SJCRH30 (cell line): ENCODE results near the gene GPR183. TPM values are rescaled to one million over a fixed set of nuclear protein-coding genes. Genes with fewer than 3 reads are reported as not detected.

ENCODE experiments used
- DNase-seq, 2 experiments: peaks; one replicate each; pipeline ENCODE4 v3.0.0-alpha.2; 2015 to 2020
- H3K27ac ChIP-seq: fragments of 250-450 bp; sonication (Bioruptor Pico); 2 replicates; pipeline ENCODE4 v1.5.1; 2020; ENCODE audit warnings: mild to moderate bottlenecking, moderate library complexity
- H3K27me3 ChIP-seq: fragments of 250-450 bp; sonication (Bioruptor Pico); 2 replicates; pipeline ENCODE4 v1.5.1; 2020; ENCODE audit warnings: mild to moderate bottlenecking, moderate library complexity
- H3K36me3 ChIP-seq: fragments of 250-450 bp; sonication (Bioruptor Pico); 2 replicates; pipeline ENCODE4 v1.5.1; 2020; ENCODE audit warnings: mild to moderate bottlenecking, moderate library complexity
- H3K4me1 ChIP-seq: fragments of 250-450 bp; sonication (Bioruptor Pico); 2 replicates; pipeline ENCODE4 v1.5.1; 2020; ENCODE audit warnings: mild to moderate bottlenecking, moderate library complexity
- H3K4me3 ChIP-seq: fragments of 250-450 bp; sonication (Bioruptor Pico); 2 replicates; pipeline ENCODE4 v1.5.1; 2020; ENCODE audit warnings: mild to moderate bottlenecking, moderate library complexity
- H3K9me3 ChIP-seq: fragments of 250-450 bp; sonication (Bioruptor Pico); replicated peaks from 2 replicates; pipeline ENCODE4 v1.5.1; 2020; ENCODE audit warnings: mild to moderate bottlenecking, moderate library complexity
- total RNA-seq: library from RNA; depleted of rRNA; stranded (reverse); fragments of >200 nt; shearing (Covaris generic); gene quantifications from 2 replicates; pipeline ENCODE4 v1.2.3, GENCODE V29; 2014

The GPR183 gene
- total RNA-seq, 1 experiment from 2014 or later, result not detected

DNA sequence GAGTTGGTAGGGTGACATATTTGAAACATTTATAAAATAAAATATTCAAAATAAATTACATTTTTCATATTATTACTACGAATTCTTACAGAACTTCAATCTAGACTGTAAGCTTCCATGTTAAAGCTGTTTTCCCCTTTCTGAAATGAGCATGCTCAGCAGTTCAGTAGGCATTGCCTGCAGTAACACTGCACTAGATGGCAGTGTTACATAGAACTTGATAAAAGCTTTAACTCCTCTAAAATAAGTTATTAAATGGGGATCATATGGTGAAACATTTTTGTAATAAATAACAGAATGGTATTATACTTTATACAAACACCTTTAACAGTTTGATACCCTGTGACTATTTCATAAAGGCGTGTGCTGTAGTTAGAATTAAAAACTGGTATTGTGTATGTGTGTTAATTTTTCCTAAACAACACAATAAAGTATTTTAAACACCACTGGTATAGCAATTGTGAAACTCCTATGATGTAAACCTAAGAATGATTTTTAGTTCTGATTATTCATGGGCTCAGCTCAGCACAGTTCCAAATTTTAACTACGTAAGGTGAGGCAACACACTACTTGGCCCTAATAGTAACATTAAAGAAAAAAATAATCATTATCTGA lies 37.5 kb downstream of the GPR183 start:
- DNase-seq, result peak in 1 of 2 experiments; percentile 30
- Histone ChIP-seq H3K9me3 (peaks cover 7% of the 10 kb centered on the region), H3K36me3 (no peaks in the 10 kb centered on the region; the same call in 1 of the 2 replicates), H3K4me1 (no peaks in the 10 kb centered on the region), H3K4me3 (no peak overlapping the region), H3K27me3 (no peaks in the 10 kb centered on the region), H3K27ac (no peak overlapping the region)

DNA sequence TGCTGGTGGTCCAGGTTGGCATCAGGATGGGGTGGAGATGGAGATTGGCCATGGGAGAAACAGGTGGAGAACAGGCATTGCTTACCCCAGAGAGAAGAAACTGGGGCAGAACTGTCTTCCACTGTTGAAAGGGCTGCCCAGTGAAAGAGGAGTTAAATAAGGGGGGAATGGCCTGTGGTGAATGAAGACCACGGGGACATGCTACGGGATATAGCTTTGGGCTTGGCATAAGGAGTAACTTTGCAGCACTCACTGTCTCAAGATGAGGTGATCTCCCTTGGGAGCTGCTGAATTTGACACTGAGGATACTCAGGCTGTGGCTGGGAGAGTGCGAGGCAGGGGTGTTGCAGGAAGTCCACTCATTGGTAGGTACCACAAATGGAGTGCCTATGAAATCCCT lies 38.4 kb downstream of the GPR183 start:
- Histone ChIP-seq H3K27me3 (no peaks in the 10 kb centered on the region), H3K4me3 (no peak overlapping the region), H3K9me3 (peaks cover 7% of the 10 kb centered on the region), H3K27ac (no peak overlapping the region), H3K36me3 (no peaks in the 10 kb centered on the region; the same call in 1 of the 2 replicates), H3K4me1 (no peaks in the 10 kb centered on the region)
- no peak for DNase-seq

DNA sequence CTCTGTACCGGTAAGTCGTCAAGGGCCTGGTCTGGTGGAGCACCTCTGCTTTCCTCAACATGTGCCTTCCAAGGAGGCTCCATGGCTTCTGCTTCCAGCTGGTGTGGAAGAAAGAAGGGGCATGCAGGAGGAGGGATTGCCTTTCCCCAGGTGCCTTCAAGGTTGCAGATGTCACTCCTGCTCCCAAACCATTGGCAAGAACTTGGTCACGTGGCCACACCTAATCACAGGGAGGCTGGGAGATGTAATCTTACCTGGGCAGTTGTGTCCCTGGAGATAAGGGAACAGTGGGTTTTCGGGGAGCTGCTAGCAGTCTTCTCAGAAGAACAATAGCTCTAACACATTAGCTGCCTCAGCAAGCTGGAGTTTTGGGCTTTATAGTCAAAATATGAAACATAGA lies 39.3 kb downstream of the GPR183 start:
- no peak for DNase-seq
- no peak overlapping the region for H3K4me3 ChIP-seq

DNA sequence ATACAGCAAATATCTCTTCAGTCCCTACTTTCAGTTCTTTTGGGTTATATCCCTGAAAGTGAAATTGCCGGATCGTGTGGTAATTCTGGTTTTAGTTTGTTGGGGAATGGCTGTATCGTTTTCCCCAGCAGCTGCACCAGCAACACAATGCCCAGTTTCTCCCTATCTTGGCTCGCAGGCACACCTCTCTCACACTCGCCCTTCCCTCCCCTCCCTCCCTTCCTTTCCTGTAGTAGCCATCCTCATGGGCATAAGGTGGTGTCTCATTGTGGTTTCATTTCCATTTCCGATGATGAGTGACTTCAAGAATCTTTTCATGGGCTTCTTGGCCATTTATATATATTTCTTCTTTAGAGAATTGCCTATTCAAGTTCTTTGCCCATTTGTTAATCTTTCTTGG lies 40.4 kb downstream of the GPR183 start:
- no peak for DNase-seq

More for the DNA sequence above, 39.3 kb downstream of the GPR183 start:
- Histone ChIP-seq H3K27ac (no peak overlapping the region), H3K27me3 (no peaks in the 10 kb centered on the region), H3K9me3 (peaks cover 7% of the 10 kb centered on the region), H3K36me3 (peaks cover 3% of the 10 kb centered on the region; the same call in 1 of the 2 replicates), H3K4me1 (no peaks in the 10 kb centered on the region)

DNA sequence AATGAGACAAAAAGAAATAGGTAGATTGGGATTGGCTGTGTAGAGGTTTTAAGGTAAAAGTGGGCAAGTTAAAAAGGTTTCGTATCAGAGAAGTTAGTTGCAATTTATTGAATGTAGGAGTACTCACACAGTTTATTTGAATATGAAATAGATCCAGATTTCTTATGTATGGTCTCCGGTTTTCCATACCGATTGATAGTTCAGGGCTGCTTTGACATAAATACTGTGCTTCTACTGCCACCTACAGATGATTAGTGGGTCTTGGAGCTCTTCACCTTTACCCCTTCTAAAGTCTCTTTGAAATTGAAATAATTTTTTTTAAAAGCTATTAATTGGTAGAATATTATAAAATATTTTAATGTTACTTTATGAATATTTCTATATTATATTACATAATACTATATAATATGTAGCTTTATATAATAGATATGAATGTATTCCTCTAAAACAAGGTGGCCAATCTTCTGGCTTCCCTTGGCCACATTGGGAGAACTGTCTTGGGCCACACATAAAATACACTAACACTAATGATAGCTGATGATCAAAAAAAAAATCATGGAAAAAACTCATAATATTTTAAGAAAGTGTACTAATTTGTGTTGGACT lies 41.3 kb downstream of the GPR183 start:
- peak in 1 of 2 experiments; percentile 52 for DNase-seq
- no peaks in the 10 kb centered on the region for H3K4me1 ChIP-seq
- H3K36me3 ChIP-seq, result peaks cover 5% of the 10 kb centered on the region; the same call in 1 of the 2 replicates
- H3K4me3 ChIP-seq, result no peak overlapping the region
- H3K27me3 ChIP-seq, result no peaks in the 10 kb centered on the region
- H3K9me3 ChIP-seq, result no peaks in the 10 kb centered on the region
- H3K27ac ChIP-seq, result no peak overlapping the region

More for the DNA sequence above, 40.4 kb downstream of the GPR183 start:
- H3K27ac ChIP-seq, result no peak overlapping the region
- H3K36me3 ChIP-seq, result peaks cover 4% of the 10 kb centered on the region; the same call in 1 of the 2 replicates
- no peaks in the 10 kb centered on the region for H3K27me3 ChIP-seq
- no peaks in the 10 kb centered on the region for H3K4me1 ChIP-seq
- H3K4me3 ChIP-seq, result no peak overlapping the region
- no peaks in the 10 kb centered on the region; the same call in 1 of the 2 replicates for H3K9me3 ChIP-seq

DNA sequence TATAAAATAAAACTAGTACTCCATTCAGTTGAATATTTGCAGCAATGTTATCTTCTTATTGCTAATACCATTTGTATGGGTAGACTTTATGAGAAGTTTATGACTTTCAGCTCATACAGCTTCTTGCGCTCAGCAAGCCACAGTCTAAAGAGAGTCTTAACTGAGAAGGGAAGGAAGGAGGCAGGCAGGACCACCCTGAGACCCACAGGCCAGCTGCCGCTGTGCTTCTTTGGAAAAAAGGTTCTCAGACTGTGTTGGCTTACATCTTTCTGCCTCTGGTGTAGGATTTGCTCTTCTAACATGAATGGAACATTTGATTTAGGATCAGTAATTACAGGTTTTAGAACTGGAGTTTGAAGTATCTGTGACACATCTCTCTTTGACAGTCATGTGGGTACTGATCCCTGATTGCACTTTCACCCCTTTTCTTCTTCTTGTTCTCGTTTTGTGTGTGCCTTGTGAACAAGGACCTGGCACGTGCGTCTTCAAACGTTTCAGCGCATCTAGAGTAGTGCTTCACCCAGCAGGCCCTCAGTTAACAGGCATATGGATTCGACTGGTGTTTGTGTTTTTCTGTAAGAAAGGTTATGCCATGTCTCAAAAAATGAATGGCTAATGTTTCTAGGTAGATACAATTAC lies 41.9 kb downstream of the GPR183 start:
- Histone ChIP-seq H3K4me1 (no peaks in the 10 kb centered on the region), H3K36me3 (peaks cover 8% of the 10 kb centered on the region), H3K9me3 (no peaks in the 10 kb centered on the region), H3K27me3 (no peaks in the 10 kb centered on the region), H3K4me3 (no peak overlapping the region), H3K27ac (no peak overlapping the region)
- DNase-seq, result no peak

DNA sequence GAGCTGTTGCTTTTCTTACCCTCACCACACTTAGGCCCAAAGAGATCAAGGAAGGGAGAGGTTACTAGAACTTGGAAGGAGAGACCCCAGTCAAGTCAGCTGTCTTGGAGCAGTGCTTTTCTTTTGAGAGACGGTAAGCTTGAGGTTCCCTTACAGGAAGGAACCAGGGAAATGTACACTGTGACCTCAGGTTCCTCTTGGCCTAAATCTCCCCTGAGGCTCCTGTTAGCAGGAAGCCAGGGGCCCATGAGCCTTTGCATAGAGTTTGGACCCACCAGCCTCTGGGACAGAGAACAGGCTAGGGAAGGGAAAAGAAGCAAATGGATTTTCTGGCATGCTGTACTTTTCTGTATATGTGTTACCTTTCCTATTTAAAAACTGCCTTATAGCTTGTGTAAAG lies 43.1 kb downstream of the GPR183 start:
- peaks cover 8% of the 10 kb centered on the region for H3K36me3 ChIP-seq
- H3K27me3 ChIP-seq, result no peaks in the 10 kb centered on the region
- no peak overlapping the region for H3K27ac ChIP-seq
- DNase-seq, result no peak
- no peak overlapping the region for H3K4me3 ChIP-seq
- no peaks in the 10 kb centered on the region for H3K4me1 ChIP-seq
- no peaks in the 10 kb centered on the region for H3K9me3 ChIP-seq

DNA sequence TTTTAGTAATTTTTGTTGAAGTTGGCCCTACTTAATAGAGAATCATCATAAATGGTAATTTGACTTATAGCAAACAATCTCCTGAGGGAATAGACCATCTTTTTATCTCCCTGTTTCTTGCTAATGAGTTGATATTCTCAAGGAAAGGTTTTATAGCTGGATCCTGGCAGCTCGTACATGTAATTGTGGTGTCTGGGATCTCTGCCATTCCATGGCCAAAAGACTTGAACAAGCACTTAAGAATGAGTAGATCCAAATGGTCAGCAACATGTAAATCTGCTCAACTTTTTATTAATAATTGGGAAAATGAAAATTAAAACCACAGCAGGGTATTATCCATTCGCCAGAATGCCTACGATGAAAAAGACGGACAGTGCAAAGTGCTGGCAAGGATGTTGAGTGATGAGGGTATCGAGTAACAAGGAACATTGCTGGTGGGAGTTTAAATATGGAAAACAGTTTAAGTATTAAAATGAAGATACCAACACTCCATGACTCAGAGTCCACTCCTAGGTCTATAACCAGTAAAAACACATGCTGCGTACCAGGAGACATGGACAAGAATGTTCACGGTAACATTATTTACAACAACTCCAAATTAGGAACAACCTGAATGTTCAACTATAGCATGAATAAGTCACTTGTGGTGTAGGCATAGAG lies 43.9 kb downstream of the GPR183 start:
- H3K9me3 ChIP-seq, result no peaks in the 10 kb centered on the region
- peaks cover 8% of the 10 kb centered on the region for H3K36me3 ChIP-seq
- no peak for DNase-seq
- H3K27me3 ChIP-seq, result no peaks in the 10 kb centered on the region
- H3K4me1 ChIP-seq, result no peaks in the 10 kb centered on the region
- H3K4me3 ChIP-seq, result no peak overlapping the region
- H3K27ac ChIP-seq, result no peak overlapping the region

DNA sequence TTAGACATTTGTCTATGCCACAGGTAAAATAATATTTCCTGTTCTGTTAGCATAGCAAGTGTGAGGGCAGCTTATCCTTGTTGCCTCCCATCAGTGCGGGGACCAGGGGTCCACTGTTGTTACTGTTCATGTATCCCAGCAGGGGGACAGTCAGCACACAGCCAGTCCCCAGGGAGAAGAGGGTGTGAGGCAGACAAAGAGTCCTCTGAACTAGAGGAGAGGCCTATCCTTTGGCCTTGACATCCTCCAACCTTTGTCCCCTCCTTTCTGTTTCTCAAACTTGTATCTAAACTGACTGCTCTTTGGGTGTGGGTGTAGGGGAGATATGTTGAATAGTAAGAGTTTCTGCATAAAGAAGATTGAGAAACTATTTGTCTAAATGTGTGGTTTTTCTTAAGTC lies 46.1 kb downstream of the GPR183 start:
- no peaks in the 10 kb centered on the region for H3K4me1 ChIP-seq
- no peaks in the 10 kb centered on the region for H3K9me3 ChIP-seq
- no peak overlapping the region for H3K27ac ChIP-seq
- H3K4me3 ChIP-seq, result no peak overlapping the region
- no peaks in the 10 kb centered on the region for H3K27me3 ChIP-seq
- DNase-seq, result no peak
- peaks cover 10% of the 10 kb centered on the region for H3K36me3 ChIP-seq

DNA sequence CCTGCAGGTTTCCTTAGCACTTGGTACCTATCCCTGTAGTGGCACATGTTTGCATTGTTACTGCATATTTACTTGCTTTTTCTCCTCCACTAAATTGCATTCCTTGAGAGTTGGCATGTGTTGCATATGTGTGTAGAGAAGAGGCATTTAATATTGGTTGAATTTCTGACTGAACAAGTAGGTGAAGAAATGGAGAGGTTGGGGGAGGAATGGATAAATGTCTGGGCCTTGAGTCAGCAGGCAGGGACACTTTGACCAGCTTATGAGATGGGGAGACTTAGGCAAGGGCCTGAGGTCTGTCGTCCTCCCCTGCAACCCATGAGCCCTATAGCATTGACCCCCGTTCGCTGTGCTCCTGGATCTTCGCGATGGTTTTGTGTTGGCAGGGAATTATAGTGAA lies 47.0 kb downstream of the GPR183 start:
- no peaks in the 10 kb centered on the region for H3K27me3 ChIP-seq
- H3K4me3 ChIP-seq, result no peak overlapping the region
- no peaks in the 10 kb centered on the region for H3K9me3 ChIP-seq
- no peaks in the 10 kb centered on the region for H3K4me1 ChIP-seq
- H3K27ac ChIP-seq, result no peak overlapping the region
- peaks cover 15% of the 10 kb centered on the region for H3K36me3 ChIP-seq
- DNase-seq, result no peak

DNA sequence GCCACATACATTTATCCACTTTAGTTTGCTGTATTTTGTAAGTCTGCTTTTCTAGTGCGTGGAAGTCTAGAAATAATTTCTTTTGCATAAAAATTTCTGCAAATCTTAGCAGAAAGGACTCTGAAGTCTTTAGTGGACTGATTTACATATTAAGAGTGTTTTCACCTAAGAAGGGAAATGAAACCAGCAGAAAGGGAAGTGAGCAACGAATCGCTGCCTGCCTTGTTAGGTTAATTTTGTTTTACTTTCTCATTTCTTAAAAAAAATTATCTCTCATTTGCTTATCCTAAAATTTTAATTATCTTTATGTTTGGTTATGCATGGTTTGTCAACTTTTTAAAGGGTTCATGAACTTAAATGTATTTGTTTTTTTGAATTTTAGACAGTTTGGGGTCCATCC lies 48.3 kb downstream of the GPR183 start:
- H3K27ac ChIP-seq, result no peak overlapping the region
- no peaks in the 10 kb centered on the region for H3K27me3 ChIP-seq
- H3K4me3 ChIP-seq, result no peak overlapping the region
- H3K4me1 ChIP-seq, result no peaks in the 10 kb centered on the region
- DNase-seq, result no peak
- H3K9me3 ChIP-seq, result no peaks in the 10 kb centered on the region
- peaks cover 18% of the 10 kb centered on the region for H3K36me3 ChIP-seq

DNA sequence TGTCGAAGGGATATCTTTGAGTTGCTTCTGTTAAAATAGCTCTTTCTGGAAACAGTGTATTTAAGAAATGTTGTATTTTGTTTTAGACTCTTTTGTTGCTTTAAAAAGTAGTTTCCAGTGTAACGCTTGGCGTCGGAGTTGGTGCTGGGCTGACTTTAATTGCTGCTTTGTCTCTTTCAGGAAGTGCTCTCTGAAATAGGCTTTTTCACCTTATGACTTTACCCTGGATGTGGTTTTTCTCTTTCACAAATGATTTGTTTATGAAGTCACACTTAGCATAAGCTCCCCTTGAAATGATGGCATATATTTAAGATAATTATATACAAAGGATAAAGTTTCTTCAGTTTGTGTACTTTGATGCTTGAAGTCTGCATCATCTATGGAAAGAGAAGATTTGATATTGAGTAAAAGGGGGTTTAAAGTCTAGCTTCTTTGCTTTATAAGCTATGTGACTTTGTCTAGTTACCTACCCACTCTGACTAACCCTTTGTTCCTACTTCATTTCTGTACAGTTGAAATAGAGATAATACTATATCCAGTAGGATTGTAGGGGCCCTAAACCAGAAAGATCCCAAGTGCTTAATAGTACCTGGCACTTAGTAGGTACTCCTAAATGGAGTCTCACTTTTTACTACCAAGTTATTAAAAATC lies 48.9 kb downstream of the GPR183 start, which contains the start of gene GPR18:
Gene GPR18, minus strand, starts transcription at position 170 of the 651 bp plus-strand sequence. CDS start 2,507 bp downstream, outside the sequence.
- Histone ChIP-seq H3K27ac (no peak within 1 kb of the TSS), H3K9me3 (no peaks in the 10 kb centered on the region), H3K4me1 (no peaks in the 10 kb centered on the region), H3K27me3 (no peaks in the 10 kb centered on the region), H3K36me3 (peaks cover 15% of the 10 kb centered on the region), H3K4me3 (no peak within 1 kb of the TSS)
- DNase-seq, result no peak

DNA sequence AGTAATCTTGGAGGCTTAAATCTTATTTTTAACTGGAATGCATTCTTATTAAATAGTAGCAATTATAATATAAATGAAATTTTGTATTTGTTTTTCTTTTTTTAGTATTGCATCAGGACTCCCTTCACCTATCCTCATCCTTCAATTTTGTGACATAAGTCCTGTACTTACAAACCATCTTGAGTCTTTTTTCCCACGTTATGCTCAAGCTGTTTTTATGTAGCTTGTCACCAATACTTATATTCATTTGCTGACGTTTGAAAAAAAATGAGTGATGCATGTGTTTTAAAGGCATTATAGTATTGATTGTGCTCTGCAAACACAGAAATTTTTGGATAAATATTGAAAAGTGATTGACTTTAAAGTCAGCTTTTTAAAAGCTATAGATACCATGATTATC lies 49.9 kb downstream of the GPR183 start:
- Histone ChIP-seq H3K27me3 (no peaks in the 10 kb centered on the region), H3K4me3 (no peak overlapping the region), H3K27ac (no peak overlapping the region), H3K36me3 (peaks cover 15% of the 10 kb centered on the region), H3K9me3 (no peaks in the 10 kb centered on the region), H3K4me1 (no peaks in the 10 kb centered on the region)
- no peak for DNase-seq

DNA sequence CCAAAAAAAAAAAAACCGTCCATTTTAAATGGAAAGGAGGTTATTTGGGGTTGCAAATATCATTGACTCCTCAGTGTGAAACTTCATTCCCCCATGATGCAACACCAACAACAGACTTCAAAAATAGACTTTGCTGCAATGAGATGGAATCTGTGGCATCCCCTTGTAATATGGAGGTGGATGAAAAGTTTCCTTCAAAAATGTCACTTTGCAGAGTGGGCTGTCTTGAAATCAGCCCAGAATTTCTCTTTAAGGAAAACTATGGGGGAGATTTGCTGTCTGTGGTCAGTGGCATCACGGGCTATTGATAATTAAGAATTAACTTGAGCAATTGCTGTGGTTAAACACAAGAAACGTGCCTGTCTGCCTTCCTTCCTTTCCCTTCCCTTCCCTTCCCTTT lies 50.5 kb downstream of the GPR183 start:
- Histone ChIP-seq H3K27ac (no peak overlapping the region), H3K9me3 (no peaks in the 10 kb centered on the region), H3K36me3 (peaks cover 13% of the 10 kb centered on the region), H3K27me3 (no peaks in the 10 kb centered on the region), H3K4me3 (no peak overlapping the region), H3K4me1 (no peaks in the 10 kb centered on the region)
- no peak for DNase-seq
